A549 treated with AZD9567 at 1 μM for 4 hours (cell line): Measurements from ENCODE around the gene RHOF. TPM values are rescaled to one million over a fixed set of nuclear protein-coding genes. Genes with fewer than 3 reads are reported as not detected.

Experiments used
- total RNA-seq: library from RNA; stranded (reverse); fragments of 200-300 nt; extraction: Qiagen RNA extraction; gene quantifications from 5 replicates; pipeline ENCODE4 v1.2.3, GENCODE V29; 2022; ENCODE audit not compliant: insufficient read depth

Gene RHOF, protein sequence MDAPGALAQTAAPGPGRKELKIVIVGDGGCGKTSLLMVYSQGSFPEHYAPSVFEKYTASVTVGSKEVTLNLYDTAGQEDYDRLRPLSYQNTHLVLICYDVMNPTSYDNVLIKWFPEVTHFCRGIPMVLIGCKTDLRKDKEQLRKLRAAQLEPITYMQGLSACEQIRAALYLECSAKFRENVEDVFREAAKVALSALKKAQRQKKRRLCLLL
- 96.7 to 103 TPM (median 101 TPM) in 5 replicates for total RNA-seq

DNA sequence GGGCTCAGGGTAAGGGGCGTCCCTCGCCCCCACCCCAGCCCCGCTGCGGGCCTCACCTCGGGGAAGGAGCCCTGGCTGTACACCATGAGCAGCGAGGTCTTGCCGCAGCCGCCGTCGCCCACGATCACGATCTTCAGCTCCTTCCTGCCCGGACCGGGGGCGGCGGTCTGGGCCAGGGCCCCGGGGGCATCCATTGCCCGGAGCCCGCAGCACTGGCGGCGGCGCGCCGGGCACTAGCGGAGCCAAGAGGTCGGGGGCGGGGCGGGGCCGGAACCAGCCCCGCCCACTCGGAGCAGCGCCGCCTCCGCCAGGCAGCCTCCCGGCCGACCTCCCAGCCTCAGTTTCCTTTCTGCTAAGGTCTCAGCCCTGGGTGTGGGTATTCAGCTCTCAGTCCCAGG is at the start of gene RHOF:
RHOF (minus strand) TSS at position 249 of the 398 bp plus-strand sequence; CDS start at position 194, 55 bp downstream.

DNA sequence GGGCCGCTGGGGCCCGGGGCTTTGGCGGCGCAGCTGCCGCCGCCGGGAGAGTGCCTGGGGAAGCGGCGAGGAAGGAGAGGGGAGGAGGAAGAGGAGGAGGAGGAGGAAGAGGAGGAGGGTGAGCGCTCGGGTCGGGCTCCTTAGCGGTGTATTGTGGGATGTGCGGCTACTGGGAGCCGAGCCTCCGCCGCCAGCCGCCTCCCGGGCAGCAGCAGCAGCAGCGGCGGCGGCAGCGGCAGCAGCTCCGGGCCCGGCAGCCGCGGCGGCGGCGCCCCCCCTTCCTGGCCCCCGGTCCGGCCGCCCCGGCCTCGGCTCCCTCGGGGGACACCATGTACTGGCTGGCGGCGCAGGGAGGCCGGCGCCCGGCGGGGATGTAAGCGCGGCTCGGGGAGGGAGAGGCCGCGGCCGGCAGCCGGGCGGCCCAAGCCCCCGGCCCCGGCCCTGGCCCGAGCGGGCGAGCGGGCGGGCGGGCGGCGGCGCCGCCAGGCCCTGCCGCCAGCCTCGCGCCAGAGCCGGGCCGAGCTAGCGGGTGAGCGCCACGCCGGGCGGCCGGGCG is 10.5 kb upstream of the RHOF start, which contains the start of gene SETD1B:
SETD1B (plus strand) TSS at position 149 of the 556 bp plus-strand sequence. CDS start 729 bp downstream, outside the sequence.

Other genes starting within 250 kb of the RHOF start
- gene KDM2B, start 212.7 kb downstream of the RHOF start, total RNA-seq = 16.0 to 23.8 TPM (median 19.9 TPM) in 5 replicates
- 24.9 to 39.2 TPM (median 38.6 TPM) in 5 replicates for gene ORAI1, start 167.2 kb downstream of the RHOF start, total RNA-seq
- 0.15 to 0.30 TPM (median 0.22 TPM) in 4 of 5 replicates, not detected in the other for gene MORN3, start 124.0 kb downstream of the RHOF start, total RNA-seq
- gene TMEM120B, start 80.9 kb downstream of the RHOF start, total RNA-seq = 15.3 to 16.7 TPM (median 16.1 TPM) in 5 replicates
- gene SETD1B, start 10.3 kb upstream of the RHOF start, total RNA-seq = 7.3 to 13.7 TPM (median 12.2 TPM) in 5 replicates
- gene HPD, start 65.2 kb upstream of the RHOF start, total RNA-seq = 1.5 to 1.9 TPM (median 1.8 TPM) in 4 of 5 replicates, not detected in the other
- 129 to 158 TPM (median 132 TPM) in 5 replicates for gene PSMD9, start 95.1 kb upstream of the RHOF start, total RNA-seq
- 0.93 to 1.4 TPM (median 1.2 TPM) in 4 of 5 replicates, not detected in the other for gene CFAP251, start 124.9 kb upstream of the RHOF start, total RNA-seq
- 10.3 to 12.0 TPM (median 11.0 TPM) in 5 replicates for gene BCL7A, start 228.2 kb upstream of the RHOF start, total RNA-seq